H1 (cell line): ENCODE data around the gene BTG2. TPM values are rescaled to one million over a fixed set of nuclear protein-coding genes. Genes with fewer than 3 reads are reported as not detected.

Source experiments
- CHD1 ChIP-seq: IDR thresholded peaks from 2 replicates; pipeline ENCODE4 v1.6.1; 2012; ENCODE audit warnings: low read depth, low read length, improper control_type of control experiment
- KDM1A ChIP-seq: fragments of 200-600, 300-600 bp; sonication (generic); IDR thresholded peaks from 2 replicates; pipeline ENCODE4 v1.7.1; 2016; ENCODE audit warnings: mild to moderate bottlenecking, low read length, borderline replicate concordance
- NANOG ChIP-seq: IDR thresholded peaks from 2 replicates; pipeline ENCODE4 v1.6.1; 2011; ENCODE audit warnings: low read length, low read depth, mild to moderate bottlenecking, inconsistent platforms; ENCODE audit not compliant: insufficient read depth, poor library complexity, severe bottlenecking
- SIN3A ChIP-seq, 2 experiments: IDR thresholded peaks in 1 of 2; conservative IDR thresholded peaks in 1 of 2; 2 replicates each; pipeline ENCODE4 v1.6.1; 2011 to 2012; ENCODE audit warnings: low read length in 2 of 2, improper control_type of control experiment in 1 of 2, low read depth in 1 of 2, mild to moderate bottlenecking in 1 of 2
- polyA plus RNA-seq, 7 experiments: library from polyadenylated mRNA; depleted of rRNA in 3 of 7; stranded (reverse) in 5 of 7; unstranded in 2 of 7; fragments of >200 nt in 5 of 7; fragments of 200-250 nt in 2 of 7; gene quantifications; 1 replicate in 5 of 7; 2 replicates in 1 of 7; 4 replicates in 1 of 7; pipeline versions ENCODE4 v1.2.1 to v1.2.3, GENCODE V29; 2011 to 2013; ENCODE audit warnings: missing spikeins in 2 of 7, mixed read lengths in 2 of 7
- total RNA-seq: library from RNA; stranded (reverse); fragmentation: NEBNext Ultra II Directional; extraction: Animal tissue kit (Norgen Biotek cat#: 25700); gene quantifications from 2 replicates; pipeline ENCODE4 v1.2.1, GENCODE V29; 2021

BTG2 gene
- total and polyA plus RNA-seq, 2 of the 8 experiments (the other 6 are each of a cell fraction or from before 2014, with no cell fraction given), result 4.8 to 11.0 TPM

DNA sequence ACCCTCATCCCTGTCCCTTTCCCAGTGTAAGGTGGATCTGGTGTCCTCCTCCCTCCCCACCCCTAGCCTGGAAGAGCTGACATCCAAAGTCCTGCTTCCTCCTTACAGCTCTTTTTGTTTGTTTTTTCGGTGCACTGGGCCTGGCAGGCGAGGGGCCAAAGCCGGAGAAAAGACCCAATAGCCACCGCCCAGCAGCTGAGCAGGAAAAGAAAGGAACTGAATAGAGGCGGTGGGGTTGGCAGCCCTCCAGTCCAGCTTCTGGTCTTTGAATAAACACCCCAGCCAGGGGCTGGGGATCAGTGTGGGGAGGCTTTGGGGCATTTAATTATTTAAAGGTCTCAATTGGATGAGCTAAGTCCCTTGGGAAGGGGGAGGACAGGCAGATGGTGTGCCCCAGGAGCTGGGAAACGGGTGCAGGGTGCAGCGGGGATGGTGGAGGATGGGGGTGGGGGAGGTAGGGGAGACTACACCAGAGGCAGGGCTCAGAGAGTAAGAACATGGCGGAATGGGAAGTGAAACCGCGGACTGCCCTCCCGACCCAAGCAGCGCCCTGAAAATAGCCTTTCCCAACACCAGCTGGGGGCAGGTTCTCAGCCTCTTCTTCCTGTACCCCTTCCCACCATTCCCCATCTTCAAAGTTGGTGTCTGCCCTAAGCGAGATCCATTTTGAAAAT, 20.2 kb downstream of the BTG2 start (continued):
- TF ChIP-seq KDM1A (no peak), NANOG (no peak), CHD1 (no peak), SIN3A (conservative IDR thresholded peaks at IDR 0.05 in 1 of 2, IDR thresholded peaks at IDR 0.05 in 1 of 2; ENCODE audit: low read depth in 1 of 2, low read length in 2 of 2) (no peak)
